ENCODE data around the gene SLC22A12. TPM values are rescaled to one million over a fixed set of nuclear protein-coding genes. Genes with fewer than 3 reads are reported as not detected.

SLC22A12 gene
- total and polyA plus RNA-seq, 4 experiments from 2014 or later = not detected

DNA sequence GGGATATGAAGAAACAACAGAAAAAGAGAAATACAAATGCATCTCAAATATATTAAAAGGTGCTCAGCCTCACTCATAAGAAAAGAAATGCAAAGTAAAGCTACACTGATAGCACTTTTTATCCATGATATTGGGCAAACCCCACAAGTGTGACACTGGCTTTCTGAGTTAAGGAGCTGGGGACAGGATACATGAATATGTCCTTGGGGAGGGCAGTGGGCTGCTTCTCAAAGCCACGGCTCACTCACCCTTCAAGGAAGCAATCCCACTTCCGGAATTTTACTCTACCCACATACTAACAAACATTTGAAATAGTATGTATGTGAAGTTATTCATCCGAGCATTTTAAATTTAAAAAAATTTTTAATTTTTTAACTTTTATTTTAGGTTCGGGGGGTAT lies 41.1 kb upstream of the SLC22A12 start:
- H3K4me3 ChIP-seq (ENCODE audit: low read length in 2 of 2) = no peak overlapping the region
- H3K4me1 ChIP-seq (ENCODE audit: insufficient read depth, low read length) = no peaks in the 10 kb centered on the region
- Mint-ChIP-seq H3K27me3 (peaks cover 4 to 16% of the 10 kb centered on the region in 2 donors), H3K4me3 (no peak overlapping the region), H3K27ac (no peak overlapping the region), H3K4me1 (no peaks in the 10 kb centered on the region), H3K9me3 (no peaks in the 10 kb centered on the region), H3K36me3 (no peaks in the 10 kb centered on the region)
- H3K9me3 ChIP-seq (ENCODE audit: control insufficient read depth in 1 of 2, low read length in 2 of 2) = no peaks in the 10 kb centered on the region
- no peaks in the 10 kb centered on the region for H3K27me3 ChIP-seq (ENCODE audit: insufficient read depth, low read length)
- H3K27ac ChIP-seq (ENCODE audit: low read depth, low read length) = no peak overlapping the region
- POLR2A ChIA-PET (ENCODE audit: partially characterized antibody) = no interaction called here
- CTCF ChIA-PET (ENCODE audit: partially characterized antibody) = interaction anchor here (1.7 kb wide), 1 partner anchor 102 kb away, joined by 3 read pairs; no protein-coding TSS in a partner anchor
- DNase-seq = no peak
- H3K36me3 ChIP-seq (ENCODE audit: insufficient read depth, low read length) = no peaks in the 10 kb centered on the region
- intact Hi-C loops (cut with micrococcal nuclease) = no loop called here

DNA sequence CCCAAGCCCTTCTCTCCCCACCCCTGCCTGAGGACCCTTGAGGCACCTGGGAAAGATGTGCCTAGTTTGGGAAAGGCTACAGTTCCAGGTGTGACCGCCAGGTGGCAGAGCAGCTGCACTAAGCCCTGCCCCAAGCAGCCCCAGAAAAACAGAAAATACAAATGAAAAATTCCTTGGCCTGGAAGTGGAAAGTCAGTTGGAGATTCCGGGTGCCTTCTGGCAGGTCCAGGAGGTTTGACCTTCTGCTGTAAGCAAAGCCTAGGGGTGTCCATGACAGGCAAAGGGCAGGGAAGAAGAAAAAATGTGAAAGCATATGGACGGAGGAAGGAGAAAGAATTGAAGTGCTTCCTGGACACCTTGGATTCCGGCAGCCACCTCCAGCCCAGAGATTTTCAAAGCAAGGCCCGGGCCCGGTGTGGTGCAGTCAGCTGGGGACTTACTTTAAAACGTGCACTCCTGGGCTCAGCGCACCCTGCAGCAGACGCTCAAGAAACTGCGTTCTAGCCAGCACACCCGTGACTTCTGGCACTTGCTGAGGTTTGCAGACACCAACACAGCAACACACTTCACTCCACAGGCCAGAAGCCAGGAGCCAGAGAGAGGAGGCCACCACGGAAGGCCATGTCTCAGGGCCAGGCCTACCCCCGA lies 37.3 kb upstream of the SLC22A12 start:
- POLR2A ChIA-PET (ENCODE audit: partially characterized antibody) = no interaction called here
- Histone ChIP-seq H3K4me1 (ENCODE audit: insufficient read depth, low read length) (no peaks in the 10 kb centered on the region), H3K36me3 (ENCODE audit: insufficient read depth, low read length) (no peaks in the 10 kb centered on the region), H3K9me3 (ENCODE audit: control insufficient read depth in 1 of 2, low read length in 2 of 2) (no peaks in the 10 kb centered on the region), H3K27me3 (ENCODE audit: insufficient read depth, low read length) (no peaks in the 10 kb centered on the region), H3K27ac (ENCODE audit: low read depth, low read length) (no peak overlapping the region), H3K4me3 (ENCODE audit: low read length in 2 of 2) (no peak overlapping the region)
- CTCF ChIA-PET (ENCODE audit: partially characterized antibody) = interaction anchor here (1.3 kb wide), 1 partner anchor 99 kb away, joined by 3 read pairs; no protein-coding TSS in a partner anchor
- intact Hi-C loops (cut with micrococcal nuclease) = loop anchor here (1.0 kb wide), 2 partner anchors 100 to 170 kb away; partner anchors contain the start of gene NRXN2
- DNase-seq = peak in 4 of 5 donors; percentile 31 to 45 (median 42)
- H3K4me1 Mint-ChIP-seq = no peaks in the 10 kb centered on the region
- H3K9me3 Mint-ChIP-seq = no peaks in the 10 kb centered on the region
- peaks cover 2 to 7% of the 10 kb centered on the region in 2 donors for H3K27me3 Mint-ChIP-seq
- no peak overlapping the region for H3K4me3 Mint-ChIP-seq
- no peaks in the 10 kb centered on the region for H3K36me3 Mint-ChIP-seq
- peak overlapping the region in 1 of 7 donors; percentile 48 for H3K27ac Mint-ChIP-seq

GRCh38 chr11:64556044-64556720 lies 34.8 kb upstream of the SLC22A12 start:
- Histone ChIP-seq H3K36me3 (ENCODE audit: insufficient read depth, low read length) (no peaks in the 10 kb centered on the region), H3K27ac (ENCODE audit: low read depth, low read length) (no peak overlapping the region), H3K4me1 (ENCODE audit: insufficient read depth, low read length) (no peaks in the 10 kb centered on the region), H3K27me3 (ENCODE audit: insufficient read depth, low read length) (no peaks in the 10 kb centered on the region), H3K4me3 (ENCODE audit: low read length in 2 of 2) (no peak overlapping the region), H3K9me3 (ENCODE audit: control insufficient read depth in 1 of 2, low read length in 2 of 2) (no peaks in the 10 kb centered on the region)
- H3K9me3 Mint-ChIP-seq = no peaks in the 10 kb centered on the region
- H3K27me3 Mint-ChIP-seq = peaks cover 0 to 9% of the 10 kb centered on the region in 2 donors
- DNase-seq = peak in 1 of 5 donors; percentile 17
- H3K4me1 Mint-ChIP-seq = no peaks in the 10 kb centered on the region
- H3K27ac Mint-ChIP-seq = peak overlapping the region in 1 of 7 donors; percentile 46
- H3K4me3 Mint-ChIP-seq = no peak overlapping the region
- ChIA-PET POLR2A (ENCODE audit: partially characterized antibody) (no interaction called here), CTCF (ENCODE audit: partially characterized antibody) (no interaction called here)
- no peaks in the 10 kb centered on the region for H3K36me3 Mint-ChIP-seq
- intact Hi-C loops (cut with micrococcal nuclease) = no loop called here

GRCh38 chr11:64556721-64557250 lies 34.2 kb upstream of the SLC22A12 start:
- Mint-ChIP-seq H3K36me3 (no peaks in the 10 kb centered on the region), H3K4me3 (no peak overlapping the region)

DNA sequence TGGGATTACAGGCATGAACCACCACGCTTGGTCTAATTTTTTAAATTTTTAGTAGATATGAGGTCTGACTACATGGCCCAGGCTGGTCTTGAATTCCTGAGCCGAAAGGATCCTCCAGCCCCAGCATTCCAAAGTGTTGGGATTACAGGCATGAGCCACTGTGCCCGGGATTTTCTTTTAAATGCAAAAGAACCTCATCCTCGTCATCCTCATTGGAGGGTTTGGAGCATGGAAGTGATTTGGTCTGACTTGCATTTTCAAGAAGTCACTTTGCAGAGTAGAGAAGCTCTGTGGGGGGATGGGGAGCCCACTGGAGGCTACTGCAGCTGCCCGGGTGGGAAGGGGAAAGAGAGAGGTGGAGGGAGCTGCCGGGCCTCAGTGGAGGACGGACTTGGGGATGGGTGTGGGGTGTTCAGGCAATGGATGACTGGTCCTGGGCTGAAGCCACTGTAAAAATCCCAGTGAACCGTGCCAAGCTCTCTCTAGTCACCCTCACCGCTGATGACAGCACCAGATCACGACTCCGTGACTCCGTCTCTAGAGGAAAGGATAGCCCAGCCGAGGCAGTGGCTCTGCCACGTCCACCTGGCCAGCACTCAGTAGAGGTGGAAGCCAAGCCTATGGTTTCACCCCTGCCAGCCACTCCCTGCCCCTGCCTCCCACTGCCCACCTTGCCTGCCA lies 32.8 kb upstream of the SLC22A12 start:
- no peak for DNase-seq
- Mint-ChIP-seq H3K36me3 (no peaks in the 10 kb centered on the region), H3K4me3 (no peak overlapping the region), H3K27me3 (peaks cover 0 to 9% of the 10 kb centered on the region in 2 donors), H3K9me3 (no peaks in the 10 kb centered on the region), H3K4me1 (no peaks in the 10 kb centered on the region), H3K27ac (no peak overlapping the region)
- POLR2A ChIA-PET (ENCODE audit: partially characterized antibody) = interaction anchor here (0.7 kb wide), 1 partner anchor 442 kb away, joined by 3 read pairs; no protein-coding TSS in a partner anchor
- CTCF ChIA-PET (ENCODE audit: partially characterized antibody) = no interaction called here
- Histone ChIP-seq H3K4me1 (ENCODE audit: insufficient read depth, low read length) (no peaks in the 10 kb centered on the region), H3K36me3 (ENCODE audit: insufficient read depth, low read length) (no peaks in the 10 kb centered on the region), H3K27ac (ENCODE audit: low read depth, low read length) (no peak overlapping the region), H3K4me3 (ENCODE audit: low read length in 2 of 2) (no peak overlapping the region), H3K9me3 (ENCODE audit: control insufficient read depth in 1 of 2, low read length in 2 of 2) (no peaks in the 10 kb centered on the region), H3K27me3 (ENCODE audit: insufficient read depth, low read length) (no peaks in the 10 kb centered on the region)
- intact Hi-C loops (cut with micrococcal nuclease) = no loop called here

More at GRCh38 chr11:64556721-64557250, 34.2 kb upstream of the SLC22A12 start:
- DNase-seq = no peak
- no peaks in the 10 kb centered on the region for H3K27me3 ChIP-seq (ENCODE audit: insufficient read depth, low read length)
- Mint-ChIP-seq H3K27ac (no peak overlapping the region), H3K9me3 (no peaks in the 10 kb centered on the region), H3K27me3 (peaks cover 0 to 9% of the 10 kb centered on the region in 2 donors), H3K4me1 (no peaks in the 10 kb centered on the region)
- no peak overlapping the region for H3K27ac ChIP-seq (ENCODE audit: low read depth, low read length)
- ChIA-PET POLR2A (ENCODE audit: partially characterized antibody) (no interaction called here), CTCF (ENCODE audit: partially characterized antibody) (no interaction called here)
- H3K4me3 ChIP-seq (ENCODE audit: low read length in 2 of 2) = no peak overlapping the region
- H3K4me1 ChIP-seq (ENCODE audit: insufficient read depth, low read length) = no peaks in the 10 kb centered on the region
- no peaks in the 10 kb centered on the region for H3K36me3 ChIP-seq (ENCODE audit: insufficient read depth, low read length)
- intact Hi-C loops (cut with micrococcal nuclease) = no loop called here
- no peaks in the 10 kb centered on the region for H3K9me3 ChIP-seq (ENCODE audit: control insufficient read depth in 1 of 2, low read length in 2 of 2)

- DNase-seq = no peak
- no peak overlapping the region for H3K27ac ChIP-seq (ENCODE audit: low read depth, low read length)
- ChIA-PET POLR2A (ENCODE audit: partially characterized antibody) (no interaction called here), CTCF (ENCODE audit: partially characterized antibody) (no interaction called here)
- Mint-ChIP-seq H3K27ac (no peak overlapping the region), H3K9me3 (no peaks in the 10 kb centered on the region), H3K36me3 (no peaks in the 10 kb centered on the region), H3K27me3 (peaks cover 0 to 9% of the 10 kb centered on the region in 2 donors), H3K4me1 (no peaks in the 10 kb centered on the region), H3K4me3 (no peak overlapping the region)
- no peak overlapping the region for H3K4me3 ChIP-seq (ENCODE audit: low read length in 2 of 2)
- intact Hi-C loops (cut with micrococcal nuclease) = no loop called here
- no peaks in the 10 kb centered on the region for H3K36me3 ChIP-seq (ENCODE audit: insufficient read depth, low read length)
- no peaks in the 10 kb centered on the region for H3K4me1 ChIP-seq (ENCODE audit: insufficient read depth, low read length)
- no peaks in the 10 kb centered on the region for H3K27me3 ChIP-seq (ENCODE audit: insufficient read depth, low read length)
- H3K9me3 ChIP-seq (ENCODE audit: control insufficient read depth in 1 of 2, low read length in 2 of 2) = no peaks in the 10 kb centered on the region
These were observed 32.2 kb upstream of the SLC22A12 start for GRCh38 chr11:64558869-64559268.
